DMS79 (cell line): ENCODE results near the gene HSD17B11.
"Not testable (repeated sequence)": the region's sequence is repeated elsewhere in the genome, so short reads cannot be mapped to it uniquely, and the experiment has no call there.

Experiments
- DNase-seq: peaks from one replicate; lab custom pipeline; 2025; lab: John Stamatoyannopoulos, UW

HSD17B11 gene

DNA sequence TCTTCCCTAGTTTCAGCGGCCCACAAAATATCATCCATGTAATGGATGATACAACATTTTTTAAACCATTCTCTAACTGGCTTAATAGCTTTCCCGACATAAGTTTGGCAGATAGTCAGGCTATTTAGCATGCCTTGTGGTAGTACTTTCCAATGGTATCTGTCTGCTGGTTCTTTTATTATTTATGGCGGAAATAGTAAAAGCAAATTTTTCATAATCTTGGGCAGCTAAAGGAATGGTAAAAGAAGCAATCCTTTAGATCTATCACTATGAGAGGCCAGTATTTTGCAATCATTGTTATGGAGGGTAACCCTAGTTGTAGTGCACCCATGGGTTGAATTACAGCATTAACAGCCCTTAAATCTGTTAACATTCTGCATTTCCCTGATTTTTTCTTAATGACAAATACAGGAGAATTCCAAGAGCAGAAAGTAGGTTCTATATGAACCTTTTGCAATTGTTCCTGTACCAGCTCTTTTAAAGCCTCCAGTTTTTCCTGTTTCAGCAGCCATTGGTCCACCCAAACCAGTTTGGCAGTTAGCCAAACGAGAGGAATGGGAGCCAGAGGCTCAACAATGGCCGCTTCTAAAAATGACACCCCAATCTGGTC, 14.3 kb upstream of the HSD17B11 start:
- no peak for DNase-seq

DNA sequence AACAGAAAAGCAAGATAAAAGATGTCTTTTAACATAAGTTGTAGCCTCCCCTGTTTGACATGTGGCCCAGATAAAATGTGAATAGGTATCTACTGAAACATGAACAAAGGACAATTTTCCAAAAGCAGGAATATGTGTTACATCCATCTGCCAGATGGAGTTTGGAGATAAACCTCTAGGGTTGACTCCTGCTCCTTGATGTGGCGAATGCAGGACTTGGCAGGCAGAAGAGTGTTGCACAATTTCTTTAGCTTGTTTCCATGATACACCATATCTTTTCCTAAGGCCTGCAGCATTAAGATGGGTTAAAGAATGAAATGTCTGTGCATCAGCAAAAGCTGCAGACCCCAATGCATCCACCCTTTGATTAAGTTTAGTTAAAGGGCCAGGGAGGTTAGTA, 12.7 kb upstream of the HSD17B11 start:
- DNase-seq, result not testable (repeated sequence)

DNA sequence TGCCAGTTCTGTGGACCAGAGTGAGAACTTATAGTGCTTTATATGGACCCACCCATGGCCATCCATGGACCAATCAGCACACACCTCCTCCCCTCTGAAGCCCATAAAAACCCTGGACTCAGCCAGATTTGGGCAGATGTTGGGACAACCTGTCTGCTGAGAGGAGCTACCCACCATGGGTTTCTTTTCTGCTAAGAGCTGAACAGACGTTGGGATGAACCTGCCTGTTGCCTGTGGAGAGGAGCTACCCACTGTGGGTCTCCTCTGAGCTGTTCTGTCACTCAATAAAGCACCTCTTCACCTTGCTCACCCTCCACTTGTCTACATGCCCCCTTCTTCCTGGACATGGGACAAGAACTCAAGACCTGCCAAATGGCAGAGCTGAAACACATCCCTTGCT, 9.0 kb upstream of the HSD17B11 start:
- no peak for DNase-seq

DNA sequence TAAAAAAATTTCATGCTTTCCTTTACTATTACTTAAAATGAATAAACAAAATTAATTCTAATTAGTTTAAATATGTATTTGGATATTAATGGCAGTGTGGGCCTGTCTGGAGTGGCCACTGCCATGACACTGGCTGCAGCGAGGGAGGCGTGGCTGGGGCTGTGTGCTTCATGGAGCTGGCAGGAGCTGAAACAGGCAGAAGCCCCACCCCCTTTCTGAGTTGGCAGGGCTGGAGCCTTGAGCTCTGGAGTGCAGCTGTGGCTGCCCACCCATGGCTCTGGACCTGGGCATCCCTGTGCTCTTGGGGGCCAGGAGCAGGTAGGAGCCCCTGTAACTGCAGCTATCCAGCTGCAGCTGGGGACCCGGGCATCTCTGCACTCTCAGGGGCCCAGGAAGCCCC, 8.2 kb upstream of the HSD17B11 start:
- no peak for DNase-seq

DNA sequence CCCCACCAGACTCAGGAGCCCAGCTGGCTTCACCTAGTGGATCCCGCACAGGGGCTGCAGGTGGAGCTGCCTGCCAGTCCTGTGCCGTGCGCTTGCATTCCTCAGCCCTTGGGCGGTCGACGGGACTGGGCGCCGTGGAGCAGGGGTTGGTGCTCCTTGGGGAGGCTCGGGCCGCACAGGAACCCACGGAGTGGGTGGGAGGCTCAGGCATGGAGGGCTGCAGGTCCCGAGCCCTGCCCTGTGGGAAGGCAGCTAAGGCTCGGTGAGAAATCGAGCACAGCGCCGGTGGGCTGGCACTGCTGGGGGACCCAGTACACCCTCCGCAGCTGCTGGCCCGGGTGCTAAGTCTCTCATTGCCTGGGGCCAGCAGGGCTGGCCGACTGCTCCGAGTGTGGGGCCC, 4.9 kb upstream of the HSD17B11 start:
- not testable (repeated sequence) for DNase-seq

DNA sequence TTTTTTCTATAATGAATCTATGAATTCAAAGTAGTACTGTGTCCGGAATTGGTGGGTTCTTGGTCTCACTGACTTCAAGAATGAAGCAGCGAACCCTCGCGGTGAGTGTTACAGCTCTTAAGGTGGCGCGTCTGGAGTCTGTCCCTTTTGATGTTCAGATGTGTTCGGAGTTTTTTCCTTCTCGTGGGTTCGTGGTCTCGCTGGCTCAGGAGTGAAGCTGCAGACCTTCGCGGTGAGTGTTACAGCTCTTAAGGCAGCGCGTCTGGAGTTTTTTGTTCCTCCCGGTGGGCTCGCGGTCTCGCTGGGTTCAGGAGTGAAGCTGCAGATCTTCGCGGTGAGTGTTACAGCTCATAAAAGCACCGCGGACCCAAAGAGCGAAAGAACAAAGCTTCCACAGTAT, 4.1 kb upstream of the HSD17B11 start:
- DNase-seq, result not testable (repeated sequence)

DNA sequence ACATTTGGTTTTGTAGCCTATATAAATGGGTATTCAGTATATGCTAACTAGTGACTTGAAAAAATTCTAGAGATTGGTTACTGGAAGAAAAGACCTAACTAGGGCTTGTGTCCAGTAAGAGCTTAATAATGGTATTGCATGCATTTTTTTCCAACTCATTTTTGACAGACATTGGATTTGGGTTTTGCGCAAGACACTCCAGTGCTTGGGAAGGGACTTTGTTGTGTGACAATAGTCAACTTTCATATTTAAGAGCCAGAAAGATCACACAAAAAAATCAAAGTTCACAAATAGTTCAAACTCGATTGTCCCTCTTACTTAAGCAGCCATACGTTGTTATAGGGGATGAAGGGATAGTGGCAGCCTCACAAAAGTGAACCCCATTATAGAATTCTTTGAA, 1.2 kb upstream of the HSD17B11 start:
- no peak for DNase-seq

DNA sequence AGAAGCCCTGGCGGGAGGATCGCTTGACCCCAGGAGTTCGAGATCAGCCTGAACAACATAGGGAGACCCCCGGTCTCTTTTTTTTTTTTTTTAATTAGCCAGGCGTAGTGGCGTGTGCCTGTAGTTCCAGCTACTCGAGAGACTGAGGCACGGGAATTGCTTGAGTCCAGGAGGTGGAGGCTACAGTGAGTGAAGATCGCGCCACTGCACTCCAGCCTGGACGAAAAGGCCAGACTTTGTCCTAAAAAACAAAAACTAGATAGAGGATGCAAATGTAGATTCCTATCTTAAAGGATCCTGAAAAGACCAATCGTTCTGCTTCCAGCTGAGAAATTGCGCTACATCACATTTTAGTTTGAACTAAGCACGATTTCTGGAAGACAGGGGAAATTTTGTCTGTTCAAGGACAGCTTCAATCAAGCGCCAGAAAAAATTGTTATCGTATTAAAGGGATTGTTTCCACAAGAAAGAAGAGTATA, 627 bp upstream of the HSD17B11 start:
- no peak for DNase-seq

DNA sequence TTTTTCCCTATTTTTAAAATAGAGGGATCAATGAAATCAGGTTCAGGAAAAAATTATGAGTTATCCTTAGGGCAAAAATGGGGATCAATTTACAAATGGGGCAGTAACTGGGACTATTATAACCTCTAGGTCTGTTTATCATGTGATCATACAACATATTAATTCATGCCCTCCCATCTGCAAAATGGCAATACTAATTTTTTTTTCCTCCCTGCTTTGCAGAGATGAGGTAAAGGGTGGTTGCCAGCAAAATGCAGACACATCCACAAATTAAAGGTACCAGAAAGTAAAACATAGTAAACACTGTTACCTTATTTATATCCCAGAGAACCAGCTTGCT, 467 bp downstream of the HSD17B11 start:
- DNase-seq, result no peak

DNA sequence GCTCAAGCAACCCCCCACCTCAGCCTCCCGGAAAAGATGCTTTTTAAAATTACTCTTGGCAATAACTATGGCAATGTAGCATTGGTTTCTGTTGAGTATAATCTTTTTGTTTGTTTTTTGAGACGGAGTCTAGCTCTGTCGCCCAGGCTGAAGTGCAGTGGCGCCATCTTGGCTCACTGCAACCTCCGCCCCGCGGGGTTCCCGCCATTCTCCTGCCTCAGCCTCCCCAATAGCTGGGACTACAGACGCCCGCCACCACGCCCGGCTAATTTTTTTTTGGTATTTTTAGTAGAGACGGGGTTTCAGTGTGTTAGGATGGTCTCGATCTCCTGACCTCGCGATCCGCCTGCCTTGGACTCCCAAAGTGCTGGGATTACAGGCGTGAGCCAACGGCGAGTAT, 933 bp downstream of the HSD17B11 start:
- not testable (repeated sequence) for DNase-seq

DNA sequence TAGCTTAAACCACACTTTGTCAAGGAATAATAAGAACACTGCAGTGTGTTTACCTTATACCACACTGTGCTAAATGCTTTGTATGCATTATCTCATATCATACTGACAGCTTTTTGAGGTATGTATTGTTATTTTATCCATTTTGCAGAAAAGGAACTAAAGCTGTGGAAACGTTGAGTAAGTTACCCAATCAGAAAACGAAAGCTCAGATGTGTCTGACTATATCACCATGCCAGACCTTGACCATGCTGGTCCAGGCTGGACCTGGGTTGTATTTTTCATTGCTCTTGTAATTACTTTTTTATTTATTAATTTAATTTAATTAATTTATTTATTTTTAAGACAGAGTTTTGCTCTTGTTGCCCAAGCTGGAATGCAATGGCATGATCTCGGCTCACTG, 2.1 kb downstream of the HSD17B11 start:
- DNase-seq, result no peak

DNA sequence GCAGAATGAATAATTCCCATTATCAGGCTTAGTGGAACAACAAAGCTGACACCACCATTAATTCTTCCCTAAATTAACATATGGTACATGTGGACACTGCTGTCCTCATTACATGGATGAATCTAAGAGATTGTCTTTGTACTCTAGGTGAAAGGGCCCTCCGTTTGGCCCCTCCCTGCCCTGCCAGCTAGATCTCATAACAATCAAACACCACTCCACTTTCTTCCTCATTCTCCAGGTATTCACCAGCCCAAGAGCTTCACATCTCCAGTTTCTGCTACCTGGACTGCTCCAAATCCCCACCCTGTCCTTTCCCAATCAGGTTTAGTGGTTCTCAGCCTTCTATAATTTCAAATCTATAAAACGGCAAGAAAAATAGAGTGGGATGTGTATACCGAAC, 3.8 kb downstream of the HSD17B11 start:
- no peak for DNase-seq

DNA sequence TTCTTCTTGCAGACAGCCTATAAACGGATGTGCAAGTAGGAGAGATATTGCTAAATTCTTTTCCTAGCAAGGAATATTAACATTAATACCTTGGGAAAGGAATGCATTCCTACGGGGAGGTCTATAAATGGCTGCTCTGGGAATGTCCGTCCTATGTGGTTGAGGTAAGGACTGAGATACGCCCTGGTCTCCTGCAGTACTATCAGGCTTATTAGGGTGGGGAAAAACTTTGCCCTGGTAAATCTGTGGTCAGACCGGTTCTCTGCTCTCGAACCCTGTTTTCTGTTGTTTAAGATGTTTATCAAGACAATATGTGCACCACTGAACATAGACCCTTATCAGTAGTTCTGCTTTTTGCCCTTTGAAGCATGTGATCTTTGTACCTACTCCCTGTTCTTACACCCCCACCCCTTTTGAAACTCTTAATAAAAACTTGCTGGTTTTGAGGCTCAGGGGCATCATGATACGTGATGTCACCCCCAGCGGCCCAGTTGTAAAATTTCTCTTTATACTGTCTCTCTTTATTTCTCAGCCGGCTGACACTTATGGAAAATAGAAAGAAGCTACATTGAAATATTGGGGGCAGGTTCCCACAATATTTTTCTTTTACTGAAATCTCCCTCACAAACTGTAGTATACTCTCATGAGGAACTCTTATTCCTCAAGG, 6.4 kb downstream of the HSD17B11 start:
- not testable (repeated sequence) for DNase-seq

DNA sequence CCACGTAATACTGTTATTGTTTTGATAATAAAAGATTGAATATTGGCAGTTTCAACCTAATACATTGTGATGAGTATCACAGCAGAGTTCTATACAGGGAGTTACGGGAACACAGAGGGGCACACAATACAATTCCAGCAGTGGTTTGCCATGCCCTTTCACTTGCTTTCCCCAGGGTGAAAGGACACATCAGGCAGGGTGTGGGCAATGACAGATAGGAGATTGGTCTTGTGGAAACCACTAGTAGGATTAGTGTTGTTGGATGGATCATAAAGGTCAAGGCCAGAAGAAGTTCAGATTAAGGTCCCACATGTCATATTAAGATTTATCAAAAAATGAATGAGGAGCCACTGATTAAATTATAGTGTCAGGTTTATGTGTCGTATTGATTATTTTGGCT, 8.1 kb downstream of the HSD17B11 start:
- no peak for DNase-seq

DNA sequence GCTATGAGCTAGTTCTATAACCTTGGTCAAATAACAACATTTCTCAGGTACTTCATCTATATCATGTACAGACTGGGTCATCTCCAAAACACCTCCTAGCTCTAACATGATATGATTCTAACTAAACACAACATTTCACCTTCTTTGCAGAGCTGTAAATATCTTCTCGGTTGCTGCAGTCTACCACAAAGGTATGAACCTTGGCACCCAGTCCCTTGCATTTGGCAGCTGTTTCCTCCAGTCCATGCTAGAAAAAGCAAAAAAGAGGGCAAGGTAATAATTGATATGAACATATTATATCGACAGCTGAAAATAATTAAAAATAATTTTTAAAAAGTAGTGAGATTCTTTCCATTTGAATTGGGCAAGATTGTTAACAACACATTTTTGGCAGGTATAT, 8.9 kb downstream of the HSD17B11 start:
- no peak for DNase-seq

DNA sequence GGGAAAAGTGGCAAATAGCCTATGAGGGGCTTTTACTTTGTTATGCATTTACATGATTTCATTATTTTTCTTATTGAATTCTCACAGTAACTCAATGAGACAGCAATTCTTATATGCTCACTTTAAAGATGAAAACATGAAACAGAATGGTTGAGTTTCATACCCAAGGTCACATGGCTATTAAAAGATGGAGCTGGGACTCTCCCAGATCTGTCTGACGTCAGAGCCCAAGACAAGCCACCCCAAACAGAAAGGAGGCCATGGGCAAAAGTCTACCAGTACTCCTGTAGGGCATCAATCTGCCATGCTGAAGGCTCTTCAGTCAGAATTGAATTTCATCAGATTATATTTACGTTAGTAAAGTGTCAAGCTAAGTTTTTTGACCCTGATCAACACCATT, 13.2 kb downstream of the HSD17B11 start:
- no peak for DNase-seq

DNA sequence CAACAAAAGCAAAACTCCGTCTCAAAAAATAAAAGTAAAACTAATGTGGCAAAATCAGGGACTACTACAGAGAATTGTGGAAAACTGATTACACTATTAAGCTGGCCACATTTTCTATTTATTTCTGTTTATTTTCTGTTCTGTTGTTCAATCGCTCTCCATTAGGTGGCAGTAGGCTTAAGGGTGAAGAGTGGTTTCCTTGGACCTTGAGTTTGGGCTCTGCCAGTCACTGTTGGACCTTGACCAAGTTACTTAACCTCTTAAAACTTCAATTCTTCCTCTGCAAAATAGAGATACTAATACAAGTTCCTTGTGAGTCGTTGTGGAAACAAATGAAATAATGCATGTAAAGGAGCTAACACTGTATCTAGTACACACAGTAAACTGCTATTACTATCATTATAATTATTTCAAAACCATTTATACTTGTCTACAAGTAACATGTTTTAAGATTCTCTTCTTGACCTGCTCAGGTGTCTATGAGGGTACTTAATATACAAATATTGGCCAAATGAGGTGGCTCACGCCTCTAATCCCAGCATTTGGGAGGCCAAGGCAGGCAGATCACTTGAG, 15.2 kb downstream of the HSD17B11 start:
- no peak for DNase-seq

DNA sequence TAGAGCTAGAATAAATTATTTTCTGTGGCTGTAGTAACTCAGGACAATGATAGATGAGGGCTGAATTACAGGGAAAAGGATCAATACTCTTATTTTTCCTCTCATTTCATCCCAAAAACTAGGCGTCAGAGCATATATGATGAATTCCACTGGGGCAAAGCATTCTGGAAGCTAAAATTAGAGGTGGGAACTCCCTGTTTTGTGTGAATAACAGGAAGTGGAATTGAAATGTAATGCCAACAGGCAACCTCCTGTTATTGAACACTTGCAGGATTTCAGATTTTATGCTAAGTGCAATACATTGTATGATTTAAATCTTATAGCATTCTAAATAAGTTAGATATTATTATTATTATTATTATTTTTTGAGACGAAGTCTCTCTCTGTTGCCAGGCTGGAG, 20.9 kb downstream of the HSD17B11 start:
- no peak for DNase-seq

DNA sequence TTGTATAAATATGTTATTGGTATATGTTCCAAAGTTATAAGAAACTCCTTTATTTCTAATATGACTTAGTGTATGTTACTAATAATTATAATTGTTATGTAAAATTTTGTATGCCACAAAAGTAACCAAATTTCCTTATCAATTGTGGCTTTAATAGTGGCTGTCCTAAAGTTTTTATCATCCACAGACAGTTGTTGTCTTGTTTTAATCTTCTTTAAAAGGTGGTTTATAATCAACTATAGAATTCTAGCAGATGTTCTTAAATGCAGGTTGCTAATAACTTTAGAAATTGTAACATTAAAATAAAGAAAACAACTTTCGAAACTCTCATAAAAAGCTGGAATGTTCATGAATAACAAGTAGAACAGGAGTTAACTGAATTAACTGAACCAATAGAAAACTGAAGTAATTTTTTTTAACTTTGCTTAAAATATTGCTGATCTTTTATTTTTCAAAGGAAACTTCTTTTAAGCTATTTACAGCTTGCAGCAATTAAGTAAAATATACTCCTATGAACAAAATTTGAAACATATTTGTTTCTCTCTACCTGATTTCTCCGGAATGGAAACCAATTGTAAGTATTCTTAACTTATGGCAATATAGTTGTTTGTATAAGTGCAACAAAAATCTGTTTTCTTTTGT, 24.3 kb downstream of the HSD17B11 start:
- no peak for DNase-seq

DNA sequence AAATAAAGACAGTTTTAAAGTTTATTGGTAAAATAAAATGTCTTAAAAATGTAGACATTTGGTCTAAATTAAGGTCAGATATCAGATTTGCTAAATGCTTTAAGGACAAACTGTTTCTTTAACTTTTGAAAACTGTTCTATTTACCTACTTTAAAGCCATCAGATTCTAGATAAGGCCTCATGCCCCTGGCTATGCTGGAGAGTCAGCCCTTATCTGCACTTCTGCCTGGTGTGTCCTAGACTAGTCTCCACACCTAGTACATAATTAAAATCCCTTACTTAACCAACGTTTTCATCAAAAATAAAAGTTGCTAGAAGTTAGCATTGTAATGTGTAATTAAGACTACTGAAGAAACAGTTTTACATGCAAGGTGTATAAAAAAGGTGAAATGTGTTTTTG, 25.6 kb downstream of the HSD17B11 start:
- DNase-seq, result no peak

DNA sequence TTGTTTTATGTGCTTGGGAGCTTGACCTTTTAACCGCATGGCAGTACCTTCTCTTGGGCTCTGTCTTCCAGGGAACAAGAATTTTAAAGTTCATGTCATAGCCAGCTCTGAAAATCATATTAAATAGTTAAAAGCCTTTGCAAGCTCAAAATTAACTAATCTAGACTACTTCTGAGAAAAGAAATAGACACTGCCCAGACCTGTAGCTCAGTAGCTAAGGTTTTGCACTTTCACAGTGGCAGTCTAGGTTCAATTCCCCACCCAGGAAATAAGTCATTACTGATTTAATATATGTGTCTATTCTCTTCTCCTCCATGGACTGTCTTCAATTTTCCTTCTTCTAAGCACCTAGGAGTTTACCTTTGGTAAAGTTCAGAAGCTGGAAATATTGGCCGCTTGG, 27.4 kb downstream of the HSD17B11 start:
- DNase-seq, result no peak

DNA sequence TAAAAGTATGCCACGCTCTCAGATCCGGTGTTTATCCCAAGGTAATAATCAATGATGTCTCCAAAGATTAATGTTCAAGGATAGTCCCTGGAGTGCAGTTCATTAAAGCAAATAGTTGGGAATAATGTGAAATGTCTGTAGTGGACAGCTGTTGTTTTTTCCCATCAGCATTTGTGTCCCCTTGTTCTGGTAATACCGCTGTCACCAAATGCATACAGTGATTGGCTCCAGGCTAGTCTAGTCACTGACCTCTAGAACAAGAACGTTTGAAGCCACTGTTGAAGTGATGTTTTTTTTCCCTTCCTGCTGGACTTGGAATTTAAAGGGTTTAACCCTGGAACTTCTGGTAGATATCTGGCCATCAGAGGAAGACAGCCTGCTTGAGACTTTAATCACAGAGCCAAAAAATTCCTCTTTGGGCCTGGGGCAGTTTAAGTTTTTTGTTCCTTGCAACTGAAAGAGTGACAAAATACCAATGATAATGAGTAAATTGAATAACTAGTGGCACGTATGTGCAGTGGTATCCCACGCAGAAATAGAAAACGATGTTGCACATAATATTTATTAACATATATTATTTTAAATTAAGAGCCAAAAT, 30.6 kb downstream of the HSD17B11 start:
- no peak for DNase-seq

DNA sequence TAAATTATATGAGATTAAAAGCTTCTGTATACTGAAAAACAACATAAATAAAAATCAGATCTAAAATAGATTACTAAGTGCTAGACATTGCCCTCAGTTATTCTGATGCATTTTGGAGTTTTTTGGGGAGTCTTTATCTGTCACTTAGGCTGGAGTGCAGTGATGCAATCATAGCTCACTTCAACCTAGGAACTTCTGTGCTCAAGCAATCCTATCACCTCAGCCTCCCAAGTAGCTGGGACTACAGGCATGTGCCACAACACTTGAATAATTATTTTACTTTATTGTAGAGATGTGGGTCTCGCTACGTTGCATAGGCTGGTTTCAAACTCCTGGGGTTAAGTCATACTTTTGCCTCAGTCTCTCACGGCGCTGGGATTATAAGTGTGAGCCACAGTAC, 31.7 kb downstream of the HSD17B11 start:
- no peak for DNase-seq
